HG03442 (cell line): ENCODE results near the gene ZNF620.
"Not testable (repeated sequence)": the region's sequence is repeated elsewhere in the genome, so short reads cannot be mapped to it uniquely, and the experiment has no call there.

ENCODE experiments used
- ATAC-seq: cut with Tn5 transposase; IDR thresholded peaks from one replicate; pipeline ENCODE4 v1.9.1; 2021; ENCODE audit warnings: mild to moderate bottlenecking, moderate library complexity; ENCODE audit not compliant: unreplicated experiment

ZNF620 gene

DNA sequence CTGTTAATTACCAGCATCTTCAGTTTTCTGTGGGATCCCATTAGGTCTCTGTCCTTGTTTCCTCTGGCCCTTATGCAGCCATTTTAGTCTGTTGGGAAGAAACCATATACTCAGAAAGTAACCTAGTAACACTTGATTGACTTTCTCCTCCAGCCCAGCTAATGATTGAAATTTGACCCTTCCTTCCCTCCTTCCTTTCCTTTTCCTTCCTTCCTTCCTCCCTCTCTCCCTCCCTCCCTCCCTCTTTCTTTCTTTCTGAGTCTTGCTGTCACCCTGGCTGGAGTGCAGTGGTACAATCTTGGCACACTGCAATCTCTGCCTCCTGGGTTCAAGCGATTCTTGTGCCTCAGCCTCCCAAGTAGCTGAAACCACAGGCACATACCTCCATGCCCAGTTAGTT lies 5.9 kb upstream of the ZNF620 start:
- no peak for ATAC-seq

DNA sequence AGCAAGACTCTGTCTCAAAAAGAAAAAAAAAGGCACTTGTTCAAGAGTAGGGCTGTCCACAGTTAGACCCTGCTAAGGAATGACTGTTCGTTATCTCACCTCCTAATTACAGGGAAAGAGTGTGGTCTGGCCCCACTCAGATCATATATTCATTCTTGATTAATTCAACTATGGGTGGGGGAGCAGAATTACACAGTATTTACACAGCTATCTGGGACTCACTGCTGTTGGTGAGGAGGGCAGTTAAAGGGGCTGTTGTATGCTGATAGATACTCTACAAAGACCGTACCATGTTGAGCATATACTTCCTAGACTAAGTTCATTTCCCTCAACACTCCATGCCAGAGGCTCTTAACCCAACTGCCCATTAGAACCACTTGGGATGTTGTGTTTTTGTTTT lies 3.8 kb upstream of the ZNF620 start:
- ATAC-seq = no peak

DNA sequence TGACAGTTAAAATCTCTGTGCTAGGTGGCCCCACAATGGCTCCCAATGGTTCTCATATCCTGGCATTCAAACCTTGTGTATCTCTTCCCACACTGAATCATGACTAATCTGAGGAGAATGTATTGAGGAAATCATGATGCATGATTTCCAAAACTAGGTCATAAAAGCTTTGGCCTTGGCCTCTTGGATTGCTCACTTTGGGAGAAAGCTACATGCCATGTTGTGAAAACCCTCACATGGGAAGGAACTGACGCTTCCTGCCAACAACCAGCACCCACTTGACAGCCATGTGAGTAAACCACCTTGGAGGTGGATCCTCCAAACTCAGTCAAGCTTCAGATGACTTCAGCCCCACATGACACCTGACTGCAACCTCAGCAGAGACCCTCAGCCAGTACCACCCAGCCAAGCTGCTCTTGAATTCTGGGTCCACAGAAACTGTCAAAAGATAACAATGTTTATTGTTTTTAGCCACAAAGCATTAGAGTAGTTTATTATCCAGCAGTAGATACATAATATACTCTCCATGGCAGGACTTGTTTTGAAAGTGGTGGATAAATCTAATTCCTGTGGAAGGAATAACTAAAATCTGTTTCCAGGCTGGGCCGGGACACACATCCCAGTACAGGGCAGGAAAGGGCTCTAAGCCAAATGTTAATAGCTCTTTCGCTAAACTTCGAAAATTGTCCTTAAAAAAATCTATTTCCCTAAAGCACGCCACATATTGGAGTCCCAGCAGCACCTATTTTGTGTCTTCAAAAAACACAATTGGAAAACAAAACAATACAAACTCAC lies 1.0 kb upstream of the ZNF620 start:
- no peak for ATAC-seq

DNA sequence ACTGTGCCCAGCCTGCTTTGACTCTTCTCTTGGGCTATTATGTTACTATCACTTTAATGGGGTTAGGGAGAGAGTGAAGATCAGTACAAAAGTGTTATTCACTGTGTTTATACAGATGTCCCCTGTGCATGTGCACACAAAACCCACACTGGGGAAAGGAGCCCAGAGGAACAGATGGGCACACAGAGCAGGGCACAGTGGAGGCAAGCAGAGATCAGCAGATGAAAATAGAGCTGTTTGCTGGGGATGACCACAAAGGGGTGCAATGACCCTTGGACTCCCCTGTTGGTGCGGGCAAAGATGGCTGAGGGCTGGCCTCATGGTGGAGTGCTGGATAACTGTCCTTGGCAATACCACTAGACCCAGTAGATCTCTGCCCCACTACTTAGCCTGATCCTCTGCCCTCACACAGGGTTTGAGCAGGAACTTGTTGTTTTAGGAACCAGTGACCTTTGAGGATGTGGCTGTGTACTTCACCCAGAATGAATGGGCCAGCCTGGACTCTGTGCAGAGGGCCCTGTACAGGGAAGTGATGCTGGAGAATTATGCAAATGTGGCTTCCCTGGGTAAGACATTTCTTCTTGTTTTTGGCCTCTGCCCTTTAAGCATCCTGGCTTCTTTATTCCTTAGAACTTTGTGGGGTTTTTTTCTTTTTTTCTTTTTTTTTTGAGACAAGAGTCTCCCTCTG lies 5.3 kb downstream of the ZNF620 start:
- no peak for ATAC-seq

DNA sequence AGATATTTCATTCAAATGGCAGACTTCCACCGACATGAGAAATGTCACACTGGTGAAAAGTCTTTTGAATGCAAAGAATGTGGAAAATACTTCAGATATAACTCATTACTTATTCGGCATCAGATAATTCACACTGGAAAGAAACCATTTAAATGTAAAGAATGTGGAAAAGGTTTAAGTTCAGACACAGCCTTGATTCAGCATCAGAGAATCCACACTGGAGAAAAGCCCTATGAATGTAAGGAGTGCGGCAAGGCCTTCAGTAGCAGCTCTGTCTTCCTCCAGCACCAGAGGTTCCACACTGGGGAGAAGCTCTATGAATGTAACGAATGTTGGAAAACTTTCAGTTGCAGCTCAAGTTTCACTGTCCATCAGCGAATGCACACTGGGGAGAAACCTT lies 10.4 kb downstream of the ZNF620 start:
- no peak for ATAC-seq

DNA sequence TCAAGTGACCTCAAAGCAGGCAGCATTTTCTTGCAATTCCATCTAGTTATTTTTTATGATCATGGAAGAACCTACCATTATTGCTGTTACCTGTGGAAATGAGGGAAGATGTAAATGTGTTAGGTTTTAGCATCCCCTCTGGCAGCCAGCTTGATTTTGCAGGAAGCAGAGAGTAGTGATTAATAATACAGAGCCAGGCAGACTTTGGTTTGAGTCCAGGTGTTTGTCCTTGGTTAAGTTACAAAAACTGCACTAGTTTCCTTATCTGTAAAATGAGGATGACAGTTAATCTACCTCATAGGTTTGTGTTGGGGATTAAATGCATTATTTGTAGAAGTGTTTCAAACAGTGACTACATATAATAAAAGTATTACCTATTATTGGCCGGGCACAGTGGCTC lies 12.2 kb downstream of the ZNF620 start:
- no peak for ATAC-seq

DNA sequence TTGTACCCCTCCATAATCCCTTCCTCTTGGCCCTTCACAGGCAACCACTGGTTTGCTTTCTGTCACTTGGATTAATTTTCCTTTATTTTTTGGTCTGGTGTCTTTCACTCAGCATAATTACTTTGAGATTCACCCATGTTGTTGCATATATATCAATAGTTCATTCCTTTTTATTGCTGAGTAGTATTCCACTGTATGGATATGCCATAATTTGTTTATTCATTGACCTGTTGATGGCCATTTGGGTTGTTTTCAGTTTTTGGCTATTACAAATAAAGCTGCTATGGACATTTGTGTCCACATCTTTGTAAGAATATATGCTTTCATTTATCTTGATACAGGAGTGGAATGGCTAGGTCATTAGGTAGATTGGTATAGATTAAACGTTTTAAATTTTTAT lies 13.0 kb downstream of the ZNF620 start:
- no peak for ATAC-seq

DNA sequence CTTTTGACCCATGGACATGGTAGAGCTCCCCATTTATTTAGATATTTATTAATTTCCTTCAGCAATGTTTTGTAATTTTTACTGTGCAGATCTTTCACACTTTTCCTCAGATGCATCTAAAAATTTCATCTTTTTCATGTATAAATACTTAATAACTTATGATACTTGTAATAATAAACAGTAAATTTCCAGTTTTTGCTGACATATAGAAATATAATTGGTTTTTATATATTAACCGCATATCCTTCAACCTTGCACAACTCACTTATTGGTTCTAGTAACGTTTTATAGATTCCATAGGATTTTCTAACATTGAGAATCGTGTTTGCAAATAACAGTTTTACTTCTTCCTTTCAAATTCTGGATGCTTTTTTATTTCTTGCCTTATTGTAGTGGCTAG lies 15.4 kb downstream of the ZNF620 start:
- ATAC-seq = no peak

DNA sequence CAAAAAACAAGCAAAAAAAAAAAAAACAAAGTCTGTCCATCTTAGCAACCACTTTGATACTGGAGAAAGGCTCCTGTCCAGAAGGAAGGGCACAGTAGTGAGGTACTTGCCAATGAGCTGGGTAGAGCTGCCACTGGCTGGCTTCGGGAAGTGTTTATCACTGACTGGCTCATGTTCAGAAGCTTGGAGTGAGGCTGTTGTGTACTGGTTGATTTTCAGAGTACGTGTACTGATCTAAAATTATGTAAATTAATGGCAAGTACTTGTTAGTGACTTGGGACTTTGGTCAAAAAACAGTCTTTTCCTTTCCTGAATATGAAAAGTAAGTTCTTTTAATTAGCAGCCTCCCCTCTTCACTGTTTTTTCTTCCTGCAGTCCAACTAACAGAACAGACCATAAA lies 17.9 kb downstream of the ZNF620 start:
- ATAC-seq = no peak

DNA sequence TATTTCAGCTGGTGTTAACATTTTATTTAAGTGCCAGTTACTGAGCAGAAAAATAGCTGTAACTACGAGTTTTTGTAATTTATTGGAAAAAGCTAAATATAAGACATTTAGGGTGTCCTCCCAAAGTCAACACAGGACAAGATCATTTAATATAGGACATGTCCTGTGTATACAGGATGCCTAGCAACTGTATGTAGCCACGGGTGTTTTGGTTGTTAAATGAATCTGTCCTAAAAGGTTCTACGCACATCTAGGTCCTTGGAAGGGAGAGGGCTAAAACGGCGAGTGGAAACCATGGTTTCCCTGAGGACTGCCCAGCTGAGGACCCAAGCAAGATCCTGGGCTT lies 18.4 kb downstream of the ZNF620 start:
- ATAC-seq = no peak

DNA sequence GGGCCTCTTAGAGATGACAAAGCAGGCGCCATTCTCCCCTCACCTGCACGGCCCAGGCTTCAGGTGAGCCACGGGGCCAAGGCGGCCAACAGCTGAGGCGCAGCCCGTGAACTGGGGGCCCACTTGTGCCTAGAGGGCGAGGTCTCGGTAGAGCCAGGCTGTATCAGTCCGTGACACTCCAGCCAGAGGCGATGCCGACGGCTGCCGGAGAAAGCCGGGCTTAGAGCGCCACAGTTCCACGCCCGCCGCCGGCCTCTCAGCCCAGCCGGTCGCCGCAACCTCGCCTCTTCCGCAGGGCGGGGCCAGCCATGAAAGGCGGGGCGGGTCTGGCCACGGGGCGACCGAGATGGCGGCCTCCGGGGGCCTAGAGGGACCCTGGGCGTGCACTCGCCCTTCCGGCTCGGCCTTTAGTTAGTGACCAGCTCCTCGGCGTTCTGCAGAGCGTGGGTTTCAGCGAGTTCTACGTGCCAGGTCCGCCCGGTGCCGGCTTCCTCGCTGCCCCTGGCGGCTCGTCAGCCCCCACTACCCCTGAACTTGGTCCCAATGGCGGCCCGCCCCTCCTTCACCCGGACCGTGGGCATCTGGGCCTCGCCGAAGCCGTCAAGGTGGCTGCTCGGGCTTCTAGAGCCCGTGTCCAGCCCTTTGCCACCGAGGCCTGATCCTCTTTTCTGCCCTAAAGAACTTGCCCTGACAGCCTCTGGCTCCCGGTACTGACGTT lies 18.9 kb downstream of the ZNF620 start, which contains the start of gene ZNF621:
ZNF621 (plus strand) TSS at position 393 of the 718 bp plus-strand sequence. CDS start 881 bp downstream, outside the sequence.
- ATAC-seq = peak; percentile 98

DNA sequence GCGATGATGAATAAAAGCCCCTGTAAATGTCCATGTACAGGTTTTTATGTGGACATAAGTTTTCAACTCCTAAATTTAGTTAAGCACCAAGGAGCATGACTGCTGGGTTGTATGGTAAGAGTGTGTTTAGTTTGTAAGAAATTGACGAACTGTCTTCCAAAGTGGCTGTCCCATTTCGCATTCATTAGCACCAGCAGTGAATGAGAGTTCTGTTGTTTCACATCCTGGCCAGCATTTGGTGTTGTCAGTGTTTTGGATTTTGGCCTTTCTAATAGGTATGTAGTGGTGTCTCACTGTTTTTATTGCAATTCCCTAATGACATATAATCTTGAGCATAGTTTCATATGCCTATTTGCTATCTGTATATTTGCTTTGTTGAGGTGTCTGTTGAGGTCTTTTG lies 22.6 kb downstream of the ZNF620 start:
- no peak for ATAC-seq

DNA sequence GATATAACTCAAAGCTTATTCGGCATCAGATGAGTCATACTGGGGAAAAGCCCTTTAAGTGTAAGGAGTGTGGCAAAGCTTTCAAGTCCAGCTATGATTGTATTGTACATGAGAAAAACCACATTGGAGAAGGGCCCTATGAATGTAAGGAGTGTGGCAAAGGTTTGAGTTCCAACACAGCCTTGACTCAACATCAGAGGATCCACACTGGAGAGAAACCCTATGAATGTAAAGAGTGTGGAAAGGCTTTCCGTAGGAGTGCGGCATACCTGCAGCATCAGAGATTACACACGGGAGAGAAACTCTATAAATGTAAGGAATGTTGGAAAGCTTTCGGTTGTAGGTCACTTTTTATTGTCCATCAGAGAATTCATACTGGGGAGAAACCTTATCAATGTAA lies 26.4 kb downstream of the ZNF620 start:
- ATAC-seq = no peak

DNA sequence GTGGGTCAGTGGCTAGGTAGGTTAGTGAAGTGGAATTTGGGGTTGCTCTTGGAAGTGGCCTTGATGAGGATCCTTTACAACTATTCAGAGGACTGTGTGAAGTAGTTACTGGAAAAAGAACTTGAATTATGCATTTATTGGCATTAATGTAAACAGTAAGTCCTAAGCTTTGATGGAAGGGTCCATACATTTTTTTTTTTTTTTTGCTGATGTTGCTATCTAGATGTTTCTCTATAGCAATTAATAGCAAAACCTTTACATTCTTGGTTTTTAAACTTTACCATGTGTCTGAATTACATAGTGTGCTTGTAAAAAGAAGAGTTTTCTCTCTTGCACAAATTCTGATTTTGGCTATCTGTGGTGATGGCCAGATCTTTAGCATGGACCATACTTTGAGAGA lies 28.4 kb downstream of the ZNF620 start:
- ATAC-seq = no peak

DNA sequence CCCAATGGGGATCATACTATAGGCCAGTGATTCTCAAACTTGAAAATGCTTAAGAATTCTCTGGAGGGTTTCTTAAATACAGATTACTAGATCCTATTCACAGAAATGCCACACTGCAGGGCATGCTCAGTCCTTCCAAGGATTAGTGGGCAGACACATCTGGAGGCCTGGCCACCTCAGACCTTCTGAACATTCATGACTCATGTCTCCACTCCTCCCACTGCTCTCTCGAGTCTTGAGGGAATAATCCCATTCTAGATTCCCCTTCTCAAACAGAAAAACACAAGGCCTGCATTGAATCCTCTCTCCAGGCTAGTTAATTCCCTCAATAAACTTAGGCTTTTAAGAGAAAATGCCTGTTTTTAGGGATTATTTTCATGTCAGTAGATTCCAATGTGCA lies 41.0 kb downstream of the ZNF620 start:
- no peak for ATAC-seq

DNA sequence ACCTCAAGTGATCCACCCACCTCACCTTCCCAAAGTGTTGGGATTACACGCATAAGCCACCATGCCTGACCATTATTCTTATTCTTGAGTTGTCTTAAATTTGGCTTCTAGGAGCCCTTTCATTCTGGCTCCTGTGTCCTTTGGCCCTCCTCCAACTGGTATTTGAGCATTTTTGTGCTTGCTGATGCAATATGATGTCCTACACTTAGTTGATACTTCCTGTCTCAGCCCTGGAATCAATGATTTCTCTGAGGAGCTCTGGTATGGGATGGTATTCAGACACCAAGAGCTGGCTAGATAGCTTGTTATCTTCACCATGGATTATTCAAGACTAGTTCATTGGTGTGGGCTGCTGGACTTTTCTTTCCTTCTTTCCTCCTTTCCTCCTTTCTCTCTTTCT lies 44.3 kb downstream of the ZNF620 start:
- ATAC-seq = no peak

DNA sequence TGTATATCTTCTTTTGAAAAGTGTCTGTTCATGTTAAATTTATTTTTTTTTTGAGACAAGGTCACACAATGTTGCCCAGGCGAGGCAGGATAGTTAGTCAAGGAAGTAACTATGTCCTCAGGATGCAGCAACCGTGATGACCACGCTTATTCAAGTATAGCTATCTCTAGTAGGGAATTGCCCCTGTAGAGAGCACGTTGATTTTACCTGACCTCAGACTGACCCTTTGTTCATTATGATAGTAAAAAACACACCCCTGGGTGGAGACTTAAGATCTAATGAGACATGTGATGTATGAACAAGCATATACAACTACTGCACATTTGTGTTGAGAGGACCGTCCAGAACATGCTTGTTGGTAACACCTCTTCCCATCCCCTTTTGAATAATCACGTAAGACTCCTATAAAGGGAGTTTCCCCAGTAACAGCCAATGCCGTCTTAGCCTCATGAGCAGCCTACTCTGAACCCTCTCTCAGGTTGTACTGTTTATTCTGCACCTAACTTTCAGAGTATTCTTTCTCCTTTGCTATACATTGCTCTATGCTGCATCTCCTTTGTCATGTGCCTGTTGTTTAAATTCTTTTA lies 51.8 kb downstream of the ZNF620 start:
- no peak for ATAC-seq

DNA sequence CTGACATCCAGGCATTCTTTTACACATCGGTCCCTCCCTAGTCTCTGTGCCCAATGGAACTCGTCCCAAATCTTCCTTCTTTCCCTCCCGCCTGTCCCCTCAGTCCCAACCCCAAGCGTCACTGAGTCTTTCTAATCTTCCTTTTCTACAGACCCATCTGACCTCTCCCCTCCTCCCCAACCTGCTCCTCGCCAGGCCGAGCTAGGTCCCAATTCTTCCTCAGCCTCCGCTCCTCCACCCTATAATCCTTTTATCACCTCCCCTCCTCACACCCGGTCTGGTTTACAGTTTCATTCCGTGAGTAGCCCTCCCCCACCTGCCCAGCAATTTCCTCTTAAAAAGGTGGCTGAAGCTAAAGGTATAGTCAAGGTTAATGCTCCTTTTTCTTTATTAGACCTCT lies 56.6 kb downstream of the ZNF620 start:
- ATAC-seq = not testable (repeated sequence)

DNA sequence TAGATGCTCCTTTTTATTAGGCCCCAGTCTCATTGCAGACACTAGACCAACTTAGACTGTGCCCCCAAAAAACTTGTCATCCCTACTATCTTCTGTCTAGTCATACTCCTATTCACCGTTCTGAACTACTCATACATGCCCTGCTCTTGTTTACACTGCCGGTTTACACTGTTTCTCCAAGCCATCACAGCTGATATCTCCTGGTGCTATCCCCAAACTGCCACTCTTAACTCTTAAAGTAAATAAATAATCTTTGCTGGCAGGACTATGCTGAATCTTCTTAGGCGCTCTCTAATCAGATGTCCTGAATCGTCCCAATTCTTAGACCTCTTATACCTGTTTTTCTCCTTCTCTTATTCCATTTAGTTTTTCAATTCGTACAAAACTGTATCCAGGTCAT lies 59.8 kb downstream of the ZNF620 start:
- not testable (repeated sequence) for ATAC-seq

DNA sequence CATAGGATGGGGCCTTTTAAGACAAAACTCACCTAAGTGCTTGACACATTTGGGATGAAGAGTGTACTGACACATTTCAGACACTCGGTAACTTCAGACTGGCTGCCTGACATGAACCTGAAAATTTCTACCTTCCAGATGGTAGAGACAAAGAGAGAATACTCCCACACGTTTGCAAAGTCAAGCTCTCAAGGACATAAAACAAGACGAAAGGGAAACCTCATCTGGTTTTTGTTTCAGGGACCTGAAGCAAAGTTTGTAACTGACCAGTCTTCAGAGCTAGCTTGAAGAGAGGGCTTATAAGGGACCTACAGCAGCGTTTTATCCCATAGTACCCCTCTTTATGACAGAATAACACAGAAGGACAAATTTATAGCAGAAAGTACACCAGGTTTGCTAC lies 60.9 kb downstream of the ZNF620 start:
- peak; percentile 41 for ATAC-seq
